OCI-LY3 (cell line): ENCODE data around the gene HOXB6.

ENCODE experiments used
- CTCF ChIP-seq: fragments of 200-600, 300-600 bp; sonication (generic); IDR thresholded peaks from 2 replicates; pipeline ENCODE4 v1.5.1; 2014; ENCODE audit warnings: antibody characterized with exemption, low read length, low read depth
- EZH2phosphoT487 ChIP-seq: fragments of 200-600 bp; shearing (Covaris generic); IDR thresholded peaks from 2 replicates; pipeline ENCODE4 v1.6.1; 2018; ENCODE audit warnings: antibody characterized with exemption, mixed run types, low read depth

- TF ChIP-seq CTCF (no peak), EZH2phosphoT487 (no peak)
Observed at GRCh38 chr17:48615047-48615962, 10.5 kb upstream of the HOXB6 start, which contains the start of gene HOXB8.
